Activated T-helper 1 cell treated with anti-CD3 and anti-CD28 coated beads, Interleukin-12 subunit alpha, Interleukin-12 subunit beta, Interleukin-2, Interleukin-4 antibody, amounts not matched to agents 30 ng/mL and 10 ng/mL and 1 ng/mL, durations not matched to agents 14 hours and 24 hours and 36 hours (primary cell): ENCODE data around the gene ATG13. TPM values are rescaled to one million over a fixed set of nuclear protein-coding genes. Genes with fewer than 3 reads are reported as not detected.

Experiments used
- DNase-seq: peaks from one replicate; pipeline ENCODE4 v3.0.0; 2021; ENCODE audit warnings: low spot score
- H3K27ac Mint-ChIP-seq: one replicate; pipeline ENCODE4 v1.8.0; 2021; ENCODE audit warnings: mild to moderate bottlenecking, mixed read lengths
- H3K27me3 Mint-ChIP-seq: one replicate; pipeline ENCODE4 v1.8.0; 2022; ENCODE audit warnings: mild to moderate bottlenecking, moderate library complexity, mixed read lengths; ENCODE audit not compliant: insufficient read depth
- H3K36me3 Mint-ChIP-seq: one replicate; pipeline ENCODE4 v1.8.0; 2021; ENCODE audit warnings: low read depth, mixed read lengths
- H3K4me1 Mint-ChIP-seq: one replicate; pipeline ENCODE4 v1.8.0; 2021; ENCODE audit warnings: low read depth, mixed read lengths
- H3K4me3 Mint-ChIP-seq: one replicate; pipeline ENCODE4 v1.8.0; 2021; ENCODE audit warnings: mild to moderate bottlenecking, moderate library complexity, mixed read lengths
- H3K9me3 Mint-ChIP-seq: one replicate; pipeline ENCODE4 v1.8.0; 2021; ENCODE audit warnings: mixed read lengths
- intact Hi-C: fragments of 100-400 bp; cut with micrococcal nuclease; formaldehyde crosslinking; loops from one replicate; pipeline ENCODE4 v1.15.1; 2024
- total RNA-seq: library from RNA; stranded (reverse); gene quantifications from 2 replicates; pipeline ENCODE4 v1.2.3, GENCODE V29; 2022

ATG13 gene
- total RNA-seq, 1 donor from 2014 or later = 73.8 TPM

- Mint-ChIP-seq H3K27ac (no peak overlapping the region), H3K27me3 (no peaks in the 10 kb centered on the region), H3K36me3 (peaks cover 5% of the 10 kb centered on the region), H3K9me3 (no peaks in the 10 kb centered on the region), H3K4me3 (peak overlapping the region; percentile 93), H3K4me1 (peaks cover 38% of the 10 kb centered on the region)
- intact Hi-C loops = loop anchor here (1.0 to 10.0 kb wide), 6 partner anchors 23 to 676 kb away; partner anchors contain the start of genes ARHGAP1, ATG13 and HARBI1
- DNase-seq = no peak
Observed at GRCh38 chr11:46594785-46595184, 22.6 kb upstream of the ATG13 start.

GRCh38 chr11:46597155-46597554, 20.2 kb upstream of the ATG13 start:
- intact Hi-C loops = loop anchor here (10.0 kb wide), 1 partner anchor 362 kb away; no protein-coding TSS in a partner anchor
- no peak for DNase-seq
- Mint-ChIP-seq H3K27me3 (no peaks in the 10 kb centered on the region), H3K4me3 (no peak overlapping the region), H3K4me1 (peaks cover 27% of the 10 kb centered on the region), H3K36me3 (no peaks in the 10 kb centered on the region), H3K27ac (no peak overlapping the region), H3K9me3 (no peaks in the 10 kb centered on the region)

- no peaks in the 10 kb centered on the region for H3K27me3 Mint-ChIP-seq
- intact Hi-C loops = loop anchor here (10.0 kb wide), 1 partner anchor 363 kb away; no protein-coding TSS in a partner anchor
- no peaks in the 10 kb centered on the region for H3K9me3 Mint-ChIP-seq
- H3K4me1 Mint-ChIP-seq = peaks cover 22% of the 10 kb centered on the region
- H3K27ac Mint-ChIP-seq = no peak overlapping the region
- H3K4me3 Mint-ChIP-seq = no peak overlapping the region
- no peaks in the 10 kb centered on the region for H3K36me3 Mint-ChIP-seq
- DNase-seq = no peak
Observed at GRCh38 chr11:46597609-46598219, 19.6 kb upstream of the ATG13 start.

GRCh38 chr11:46599340-46600193, 17.8 kb upstream of the ATG13 start:
- Mint-ChIP-seq H3K4me1 (peaks cover 8% of the 10 kb centered on the region), H3K9me3 (no peaks in the 10 kb centered on the region), H3K27ac (no peak overlapping the region), H3K27me3 (no peaks in the 10 kb centered on the region), H3K36me3 (no peaks in the 10 kb centered on the region), H3K4me3 (no peak overlapping the region)
- no peak for DNase-seq
- intact Hi-C loops = loop anchor here (10.0 kb wide), 1 partner anchor 365 kb away; no protein-coding TSS in a partner anchor

- H3K36me3 Mint-ChIP-seq = no peaks in the 10 kb centered on the region
- no peak overlapping the region for H3K4me3 Mint-ChIP-seq
- DNase-seq = no peak
- H3K4me1 Mint-ChIP-seq = peaks cover 7% of the 10 kb centered on the region
- intact Hi-C loops = no loop called here
- no peaks in the 10 kb centered on the region for H3K9me3 Mint-ChIP-seq
- no peak overlapping the region for H3K27ac Mint-ChIP-seq
- no peaks in the 10 kb centered on the region for H3K27me3 Mint-ChIP-seq
Observed at GRCh38 chr11:46600194-46600960, 17.0 kb upstream of the ATG13 start.

- Mint-ChIP-seq H3K27me3 (no peaks in the 10 kb centered on the region), H3K27ac (no peak overlapping the region), H3K9me3 (no peaks in the 10 kb centered on the region), H3K36me3 (no peaks in the 10 kb centered on the region), H3K4me3 (no peak overlapping the region), H3K4me1 (peaks cover 7% of the 10 kb centered on the region)
- no peak for DNase-seq
- intact Hi-C loops = no loop called here
Observed at GRCh38 chr11:46601129-46601528, 16.2 kb upstream of the ATG13 start.

GRCh38 chr11:46603704-46604308, 13.5 kb upstream of the ATG13 start:
- intact Hi-C loops = no loop called here
- no peak for DNase-seq
- Mint-ChIP-seq H3K4me3 (no peak overlapping the region), H3K27me3 (no peaks in the 10 kb centered on the region), H3K27ac (no peak overlapping the region), H3K4me1 (no peaks in the 10 kb centered on the region), H3K36me3 (no peaks in the 10 kb centered on the region), H3K9me3 (no peaks in the 10 kb centered on the region)

GRCh38 chr11:46604796-46605195, 12.6 kb upstream of the ATG13 start:
- H3K27ac Mint-ChIP-seq = no peak overlapping the region
- no peaks in the 10 kb centered on the region for H3K36me3 Mint-ChIP-seq
- intact Hi-C loops = no loop called here
- H3K4me3 Mint-ChIP-seq = no peak overlapping the region
- no peaks in the 10 kb centered on the region for H3K27me3 Mint-ChIP-seq
- H3K4me1 Mint-ChIP-seq = no peaks in the 10 kb centered on the region
- H3K9me3 Mint-ChIP-seq = no peaks in the 10 kb centered on the region
- DNase-seq = no peak

- Mint-ChIP-seq H3K27ac (no peak overlapping the region), H3K36me3 (no peaks in the 10 kb centered on the region), H3K27me3 (no peaks in the 10 kb centered on the region), H3K4me1 (no peaks in the 10 kb centered on the region), H3K9me3 (no peaks in the 10 kb centered on the region), H3K4me3 (no peak overlapping the region)
- intact Hi-C loops = no loop called here
- DNase-seq = no peak
Observed at GRCh38 chr11:46607516-46607915, 9.8 kb upstream of the ATG13 start.

GRCh38 chr11:46609386-46609785, 8.0 kb upstream of the ATG13 start:
- intact Hi-C loops = no loop called here
- H3K9me3 Mint-ChIP-seq = no peaks in the 10 kb centered on the region
- H3K4me3 Mint-ChIP-seq = no peak overlapping the region
- H3K27ac Mint-ChIP-seq = no peak overlapping the region
- H3K27me3 Mint-ChIP-seq = no peaks in the 10 kb centered on the region
- H3K4me1 Mint-ChIP-seq = no peaks in the 10 kb centered on the region
- no peak for DNase-seq
- no peaks in the 10 kb centered on the region for H3K36me3 Mint-ChIP-seq

- Mint-ChIP-seq H3K27ac (no peak overlapping the region), H3K27me3 (no peaks in the 10 kb centered on the region), H3K4me3 (no peak overlapping the region), H3K4me1 (peaks cover 15% of the 10 kb centered on the region), H3K9me3 (no peaks in the 10 kb centered on the region), H3K36me3 (no peaks in the 10 kb centered on the region)
- DNase-seq = no peak
- intact Hi-C loops = no loop called here
Observed at GRCh38 chr11:46611526-46612304, 5.6 kb upstream of the ATG13 start.

GRCh38 chr11:46612326-46612725, 5.0 kb upstream of the ATG13 start:
- Mint-ChIP-seq H3K9me3 (no peaks in the 10 kb centered on the region), H3K36me3 (no peaks in the 10 kb centered on the region), H3K4me1 (peaks cover 15% of the 10 kb centered on the region), H3K4me3 (no peak overlapping the region), H3K27me3 (no peaks in the 10 kb centered on the region), H3K27ac (no peak overlapping the region)
- intact Hi-C loops = no loop called here
- no peak for DNase-seq
